T-helper 1 cell (primary cell): ENCODE results near the gene RTL9.
A peak's percentile ranks its signal among the peaks of the same experiment; 100 is the strongest.
"Not testable (repeated sequence)": the region's sequence is repeated elsewhere in the genome, so short reads cannot be mapped to it uniquely, and the experiment has no call there.

Source experiments
- DNase-seq, 5 donors: peaks; one replicate each; pipeline ENCODE4 v3.0.0-alpha.2; 2012 to 2020
- total RNA-seq, 4 donors: gene quantifications; one replicate each; lab custom pipeline; 2026; lab: John Stamatoyannopoulos, UW

The RTL9 gene
- 0 reads per million in 4 donors for total RNA-seq

GRCh38 chrX:110358548-110358947 is at the start of gene RTL9:
RTL9 (plus strand) TSS chrX:110358848; CDS start chrX:110450618, 91,770 bp downstream.
- DNase-seq: no peak

- no peak for DNase-seq
Measured at GRCh38 chrX:110310000-110310790, 48.5 kb upstream of the RTL9 start.

- DNase-seq: peak in 3 of 5 donors; percentile 8 to 49 (median 9)
Measured at GRCh38 chrX:110310896-110311295, 47.8 kb upstream of the RTL9 start.

- no peak for DNase-seq
Measured at GRCh38 chrX:110311437-110312230, 47.0 kb upstream of the RTL9 start.

- DNase-seq: no peak
Measured at GRCh38 chrX:110315551-110315950, 43.1 kb upstream of the RTL9 start.

- DNase-seq: no peak
Measured at GRCh38 chrX:110316351-110317060, 42.1 kb upstream of the RTL9 start.

GRCh38 chrX:110317061-110317819 is 41.4 kb upstream of the RTL9 start:
- DNase-seq: peak in 3 of 5 donors; percentile 9 to 29 (median 12)

GRCh38 chrX:110317820-110318663 is 40.6 kb upstream of the RTL9 start, which contains the start of gene AMMECR1:
AMMECR1 (minus strand) TSS chrX:110318085; CDS start chrX:110318071, 14 bp downstream.
- DNase-seq: peak; percentile 65 to 80 (median 71)

GRCh38 chrX:110318664-110318968 is 40.0 kb upstream of the RTL9 start:
- DNase-seq: no peak

- no peak for DNase-seq
Measured at GRCh38 chrX:110320381-110320987, 38.2 kb upstream of the RTL9 start.

GRCh38 chrX:110321081-110321480 is 37.6 kb upstream of the RTL9 start:
- DNase-seq: no peak

- no peak for DNase-seq
Measured at GRCh38 chrX:110321670-110322069, 37.0 kb upstream of the RTL9 start.

GRCh38 chrX:110322603-110323002 is 36.0 kb upstream of the RTL9 start:
- no peak for DNase-seq

GRCh38 chrX:110326712-110327111 is 31.9 kb upstream of the RTL9 start:
- no peak for DNase-seq

GRCh38 chrX:110327336-110327735 is 31.3 kb upstream of the RTL9 start:
- no peak for DNase-seq

GRCh38 chrX:110328613-110329012 is 30.0 kb upstream of the RTL9 start:
- DNase-seq: not testable (repeated sequence)

- DNase-seq: no peak
Measured at GRCh38 chrX:110331444-110332030, 27.1 kb upstream of the RTL9 start.

GRCh38 chrX:110333458-110333857 is 25.2 kb upstream of the RTL9 start:
- not testable (repeated sequence) for DNase-seq

GRCh38 chrX:110338935-110339334 is 19.7 kb upstream of the RTL9 start:
- DNase-seq: no peak
